Gastrocnemius medialis (tissue), 4 donors: Measurements from ENCODE around the gene PPP2R2B. TPM values are rescaled to one million over a fixed set of nuclear protein-coding genes. Genes with fewer than 3 reads are reported as not detected.

Experiments
- ATAC-seq, 2 donors: fragments of 150-250 bp; one replicate each; pipeline ENCODE4 v1.9.1; 2016
- DNase-seq, 2 donors: peaks; one replicate each; pipeline ENCODE4 v3.0.0-alpha.2; 2019
- H3K27ac ChIP-seq, 4 donors: fragments of 200-600 bp; sonication (generic); 1 replicate in 1 of 4; 2 replicates in 3 of 4; pipeline ENCODE4 v1.5.1; 2016 to 2018; ENCODE audit warnings: mild to moderate bottlenecking in 2 of 4, moderate library complexity in 1 of 4
- H3K27me3 ChIP-seq, 3 donors: fragments of 200-600 bp; sonication (generic) in 2 of 3; 1 replicate in 1 of 3; 2 replicates in 2 of 3; pipeline versions ENCODE4 v1.5.1 to v1.6.0; 2016 to 2019; ENCODE audit warnings: mild to moderate bottlenecking in 1 of 3, moderate library complexity in 1 of 3
- H3K36me3 ChIP-seq, 2 donors: fragments of 200-600 bp; sonication (generic) in 1 of 2; one replicate each; pipeline ENCODE4 v1.5.1; 2017 to 2018
- H3K4me1 ChIP-seq, 2 donors: fragments of 200-600 bp; sonication (generic) in 1 of 2; one replicate each; pipeline ENCODE4 v1.5.1; 2016 to 2017; ENCODE audit warnings: mild to moderate bottlenecking in 2 of 2
- H3K4me3 ChIP-seq, 4 donors: fragments of 200-600 bp; sonication (generic) in 3 of 4; 1 replicate in 1 of 4; 2 replicates in 3 of 4; pipeline ENCODE4 v1.5.1; 2016 to 2019; ENCODE audit warnings: mild to moderate bottlenecking in 2 of 4
- H3K9me3 ChIP-seq, 3 donors: fragments of 200-600 bp; sonication (generic) in 2 of 3; 1 replicate in 1 of 3; 2 replicates in 2 of 3; pipeline ENCODE4 v1.5.1; 2016 to 2019
- POLR2A ChIP-seq, 2 donors: fragments of 450-650 bp; IDR thresholded peaks; one replicate each; pipeline ENCODE4 v1.6.1; 2017; ENCODE audit warnings: antibody characterized with exemption in 2 of 2, mild to moderate bottlenecking in 2 of 2, moderate library complexity in 2 of 2
- in situ Hi-C, 4 donors: fragments of 200-750 bp; cut with MboI; loops; one replicate each; pipeline versions ENCODE4 v1.15.0 to v1.8.0; 2017; ENCODE audit warnings: low sequenced_read_pairs in 4 of 4
- intact Hi-C: fragments of 100-400 bp; cut with DNase I; formaldehyde crosslinking; loops from one replicate; pipeline ENCODE4 v1.15.1; 2023; ENCODE audit warnings: low total_unique reads
- total RNA-seq, 4 donors: library from RNA; depleted of rRNA; stranded (reverse); fragments of >200 nt; gene quantifications; one replicate each; pipeline versions ENCODE4 v1.1.0 to v1.2.3, GENCODE V29; 2016
- TF ChIP-seq, protein P1 (sequence below), 5 experiments: fragments of 450-650 bp in 3 of 5; fragments of 200-600 bp in 2 of 5; sonication (generic) in 2 of 5; IDR thresholded peaks in 4 of 5; conservative IDR thresholded peaks in 1 of 5; 1 replicate in 4 of 5; 2 replicates in 1 of 5; pipeline ENCODE4 v1.5.1; 2016 to 2019; ENCODE audit warnings: antibody characterized with exemption in 5 of 5, mild to moderate bottlenecking in 3 of 5, moderate library complexity in 3 of 5

PPP2R2B gene
- total RNA-seq, 4 donors from 2014 or later, result 0.04 to 0.76 (median 0.19) TPM; not detected in 1

DNA sequence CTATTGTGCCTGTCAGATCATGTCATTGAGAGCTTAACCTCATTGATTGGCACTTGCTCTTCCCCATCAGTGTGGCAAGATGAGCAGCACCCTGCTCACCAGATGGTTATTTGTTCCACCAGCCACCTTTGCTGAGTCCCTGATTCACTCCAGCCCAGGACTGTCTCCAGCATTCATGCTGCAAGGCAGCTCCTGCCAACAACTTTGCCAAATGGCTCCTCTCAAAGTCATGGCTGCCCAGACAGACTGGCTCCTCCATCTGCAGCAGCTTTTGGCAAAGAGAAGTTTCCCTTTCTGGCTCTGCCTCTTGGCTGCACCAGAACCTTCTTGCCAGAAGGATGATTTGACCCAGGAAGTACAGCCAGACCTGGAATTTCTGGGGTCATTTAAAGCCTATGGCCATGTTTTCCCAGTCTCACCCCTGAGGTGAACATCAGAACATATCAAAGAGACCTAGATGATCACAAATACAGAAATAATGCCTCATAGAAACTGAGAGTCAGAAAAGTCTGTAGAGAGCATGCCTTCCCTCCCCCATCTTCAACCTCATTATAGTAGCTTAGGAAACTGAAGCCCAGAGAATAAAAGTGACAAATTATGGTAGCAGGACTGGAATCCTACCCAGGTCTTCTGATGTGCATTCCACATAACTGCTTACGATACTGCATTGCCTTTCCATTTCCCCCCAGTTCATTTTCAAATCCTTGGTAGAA is 10.4 kb downstream of the PPP2R2B start:
- TF ChIP-seq, protein P1, sequence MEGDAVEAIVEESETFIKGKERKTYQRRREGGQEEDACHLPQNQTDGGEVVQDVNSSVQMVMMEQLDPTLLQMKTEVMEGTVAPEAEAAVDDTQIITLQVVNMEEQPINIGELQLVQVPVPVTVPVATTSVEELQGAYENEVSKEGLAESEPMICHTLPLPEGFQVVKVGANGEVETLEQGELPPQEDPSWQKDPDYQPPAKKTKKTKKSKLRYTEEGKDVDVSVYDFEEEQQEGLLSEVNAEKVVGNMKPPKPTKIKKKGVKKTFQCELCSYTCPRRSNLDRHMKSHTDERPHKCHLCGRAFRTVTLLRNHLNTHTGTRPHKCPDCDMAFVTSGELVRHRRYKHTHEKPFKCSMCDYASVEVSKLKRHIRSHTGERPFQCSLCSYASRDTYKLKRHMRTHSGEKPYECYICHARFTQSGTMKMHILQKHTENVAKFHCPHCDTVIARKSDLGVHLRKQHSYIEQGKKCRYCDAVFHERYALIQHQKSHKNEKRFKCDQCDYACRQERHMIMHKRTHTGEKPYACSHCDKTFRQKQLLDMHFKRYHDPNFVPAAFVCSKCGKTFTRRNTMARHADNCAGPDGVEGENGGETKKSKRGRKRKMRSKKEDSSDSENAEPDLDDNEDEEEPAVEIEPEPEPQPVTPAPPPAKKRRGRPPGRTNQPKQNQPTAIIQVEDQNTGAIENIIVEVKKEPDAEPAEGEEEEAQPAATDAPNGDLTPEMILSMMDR (IDR thresholded peaks at IDR 0.05 in 4 of 5, conservative IDR thresholded peaks at IDR 0.05 in 1 of 5), result no peak
- TF ChIP-seq POLR2A (IDR thresholded peaks at IDR 0.05), result no peak
- no peak for DNase-seq

DNA sequence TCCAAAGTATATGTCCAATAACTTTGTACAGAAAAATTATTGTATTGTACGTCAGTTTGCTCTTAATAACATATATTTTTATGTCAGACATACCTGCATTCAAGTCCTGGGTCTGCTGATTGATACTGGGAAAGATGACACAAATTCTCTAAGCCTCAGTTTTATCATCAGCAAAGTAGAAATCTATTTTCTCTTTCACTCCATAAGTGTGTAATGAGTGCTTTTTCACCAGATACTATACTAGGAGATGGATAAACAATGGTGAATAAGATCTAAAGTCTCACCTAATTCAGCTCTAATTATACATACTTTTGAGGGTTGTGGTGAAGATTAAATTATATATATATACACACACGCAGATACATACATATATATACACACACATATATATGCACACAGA is 12.3 kb downstream of the PPP2R2B start:
- no peak overlapping the region for H3K4me3 ChIP-seq
- no peaks in the 10 kb centered on the region for H3K9me3 ChIP-seq
- no peak overlapping the region for H3K27ac ChIP-seq
- TF ChIP-seq POLR2A (IDR thresholded peaks at IDR 0.05), result no peak
- TF ChIP-seq, protein P1 (IDR thresholded peaks at IDR 0.05 in 4 of 5, conservative IDR thresholded peaks at IDR 0.05 in 1 of 5), result no peak
- H3K4me1 ChIP-seq, result no peaks in the 10 kb centered on the region
- no peak for ATAC-seq
- no peaks in the 10 kb centered on the region for H3K27me3 ChIP-seq
- in situ Hi-C loops (no loop called here), intact Hi-C loops (no loop called here)
- no peak for DNase-seq
- no peaks in the 10 kb centered on the region for H3K36me3 ChIP-seq

More for the DNA sequence above, 10.4 kb downstream of the PPP2R2B start:
- no peaks in the 10 kb centered on the region for H3K4me1 ChIP-seq
- in situ Hi-C loops, result no loop called here
- H3K36me3 ChIP-seq, result no peaks in the 10 kb centered on the region
- no peak overlapping the region for H3K4me3 ChIP-seq
- H3K27me3 ChIP-seq, result no peaks in the 10 kb centered on the region
- no peak for ATAC-seq
- no peaks in the 10 kb centered on the region for H3K9me3 ChIP-seq
- intact Hi-C loops, result no loop called here
- no peak overlapping the region for H3K27ac ChIP-seq

DNA sequence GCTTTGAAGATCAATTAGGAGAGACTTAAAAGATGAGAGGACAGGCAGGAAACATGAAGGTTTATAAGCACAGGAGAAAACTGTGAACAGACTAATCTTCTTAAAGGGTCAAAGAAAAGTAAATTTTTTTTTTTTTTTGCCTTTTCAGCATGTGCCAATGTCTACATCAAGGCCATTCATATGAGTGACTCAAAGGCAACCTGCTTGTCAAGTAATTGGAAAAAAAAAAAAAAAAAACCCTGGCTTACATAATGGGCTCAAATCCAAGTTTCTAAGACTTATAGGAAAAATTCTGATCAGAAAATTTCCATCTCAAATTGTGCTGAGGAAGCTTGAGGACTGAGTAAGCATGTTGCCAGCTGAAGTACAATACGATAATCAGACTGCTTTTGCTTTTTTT is 15.9 kb downstream of the PPP2R2B start:
- H3K27ac ChIP-seq, result no peak overlapping the region
- ATAC-seq, result no peak
- no peaks in the 10 kb centered on the region for H3K4me1 ChIP-seq
- H3K36me3 ChIP-seq, result no peaks in the 10 kb centered on the region
- in situ Hi-C loops, result no loop called here
- no peaks in the 10 kb centered on the region for H3K9me3 ChIP-seq
- DNase-seq, result no peak
- H3K4me3 ChIP-seq, result no peak overlapping the region
- TF ChIP-seq, protein P1 (IDR thresholded peaks at IDR 0.05 in 4 of 5, conservative IDR thresholded peaks at IDR 0.05 in 1 of 5), result no peak
- no peak for TF ChIP-seq POLR2A (IDR thresholded peaks at IDR 0.05)
- intact Hi-C loops, result no loop called here
- H3K27me3 ChIP-seq, result no peaks in the 10 kb centered on the region

DNA sequence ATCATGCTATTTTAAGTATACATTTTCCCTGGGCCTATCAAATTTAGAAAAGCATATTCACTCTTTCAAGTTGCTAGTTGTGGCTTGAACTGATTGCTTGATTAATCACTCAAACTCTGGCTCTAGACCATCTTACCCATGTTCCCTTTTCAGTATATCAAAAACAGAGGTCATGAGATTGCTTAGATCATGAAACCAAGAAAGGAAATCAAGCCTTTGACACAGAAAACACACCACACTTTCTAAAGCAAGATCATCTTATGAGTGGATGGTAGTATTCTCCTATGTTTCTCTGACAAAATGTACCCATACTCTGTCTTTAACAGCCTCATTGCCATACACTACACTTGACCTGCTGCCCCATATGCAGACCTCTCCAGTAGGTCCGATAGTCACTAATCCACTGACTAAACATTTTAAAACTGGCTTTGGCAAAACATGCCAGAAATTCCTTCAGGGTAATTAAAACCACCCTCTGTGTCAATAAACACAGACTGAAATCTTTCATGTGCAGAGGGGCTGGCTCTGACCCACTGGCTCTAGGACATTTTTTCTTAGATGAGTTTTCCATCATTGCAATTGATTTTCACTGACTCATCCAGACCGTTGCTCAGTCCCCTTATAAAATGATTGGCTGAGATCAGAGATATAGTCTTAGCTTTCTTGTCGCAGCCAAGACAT is 18.2 kb downstream of the PPP2R2B start:
- H3K9me3 ChIP-seq, result no peaks in the 10 kb centered on the region
- intact Hi-C loops (no loop called here), in situ Hi-C loops (no loop called here)
- no peaks in the 10 kb centered on the region for H3K4me1 ChIP-seq
- H3K27me3 ChIP-seq, result no peaks in the 10 kb centered on the region
- no peak for DNase-seq
- TF ChIP-seq POLR2A (IDR thresholded peaks at IDR 0.05), result no peak
- TF ChIP-seq, protein P1 (IDR thresholded peaks at IDR 0.05 in 4 of 5, conservative IDR thresholded peaks at IDR 0.05 in 1 of 5), result no peak
- no peak overlapping the region for H3K27ac ChIP-seq
- no peak for ATAC-seq
- no peaks in the 10 kb centered on the region for H3K36me3 ChIP-seq
- no peak overlapping the region for H3K4me3 ChIP-seq
